Hindlimb muscle (tissue), 1 donor: ENCODE data around the gene SLC49A3. TPM values are rescaled to one million over a fixed set of nuclear protein-coding genes. Genes with fewer than 3 reads are reported as not detected.
"Not testable (repeated sequence)": the region's sequence is repeated elsewhere in the genome, so short reads cannot be mapped to it uniquely, and the experiment has no call there.

Experiments
- DNase-seq: peaks from one replicate; pipeline ENCODE4 v3.0.0-alpha.2; 2013
- polyA plus RNA-seq: library from polyadenylated mRNA; unstranded; fragments of 120-200 nt; gene quantifications from one replicate; pipeline ENCODE4 v1.2.1, GENCODE V29; 2013; ENCODE audit not compliant: insufficient read length

SLC49A3 gene
- polyA plus RNA-seq, 1 donor = 19.1 TPM

GRCh38 chr4:702618-703048 is 13.7 kb upstream of the SLC49A3 start:
- DNase-seq = no peak

- no peak for DNase-seq
Measured at GRCh38 chr4:700587-701264, 11.8 kb upstream of the SLC49A3 start.

GRCh38 chr4:699816-700580 is 11.0 kb upstream of the SLC49A3 start:
- no peak for DNase-seq

GRCh38 chr4:694341-694940 is 5.5 kb upstream of the SLC49A3 start:
- DNase-seq = not testable (repeated sequence)

- DNase-seq = no peak
Measured at GRCh38 chr4:692771-693554, 4.0 kb upstream of the SLC49A3 start.

GRCh38 chr4:689723-690122 is 772 bp upstream of the SLC49A3 start:
- DNase-seq = no peak

GRCh38 chr4:687971-688853 is 739 bp downstream of the SLC49A3 start:
- no peak for DNase-seq

- no peak for DNase-seq
Measured at GRCh38 chr4:687048-687970, 1.6 kb downstream of the SLC49A3 start.

- DNase-seq = no peak
Measured at GRCh38 chr4:686413-687040, 2.4 kb downstream of the SLC49A3 start.

GRCh38 chr4:685679-686412 is 3.1 kb downstream of the SLC49A3 start:
- no peak for DNase-seq

- no peak for DNase-seq
Measured at GRCh38 chr4:684623-685327, 4.2 kb downstream of the SLC49A3 start.

GRCh38 chr4:683982-684622 is 4.8 kb downstream of the SLC49A3 start:
- peak; percentile 76 for DNase-seq

- DNase-seq = no peak
Measured at GRCh38 chr4:683247-683897, 5.6 kb downstream of the SLC49A3 start.

- DNase-seq = no peak
Measured at GRCh38 chr4:682490-683172, 6.3 kb downstream of the SLC49A3 start.

GRCh38 chr4:681736-682451 is 7.1 kb downstream of the SLC49A3 start:
- no peak for DNase-seq

- DNase-seq = peak; percentile 74
Measured at GRCh38 chr4:680928-681645, 7.9 kb downstream of the SLC49A3 start.
